ENCODE measurements around the gene TEKT1. TPM values are rescaled to one million over a fixed set of nuclear protein-coding genes. Genes with fewer than 3 reads are reported as not detected.

The TEKT1 gene
- total RNA-seq, 1 experiment from 2014 or later, result not detected

DNA sequence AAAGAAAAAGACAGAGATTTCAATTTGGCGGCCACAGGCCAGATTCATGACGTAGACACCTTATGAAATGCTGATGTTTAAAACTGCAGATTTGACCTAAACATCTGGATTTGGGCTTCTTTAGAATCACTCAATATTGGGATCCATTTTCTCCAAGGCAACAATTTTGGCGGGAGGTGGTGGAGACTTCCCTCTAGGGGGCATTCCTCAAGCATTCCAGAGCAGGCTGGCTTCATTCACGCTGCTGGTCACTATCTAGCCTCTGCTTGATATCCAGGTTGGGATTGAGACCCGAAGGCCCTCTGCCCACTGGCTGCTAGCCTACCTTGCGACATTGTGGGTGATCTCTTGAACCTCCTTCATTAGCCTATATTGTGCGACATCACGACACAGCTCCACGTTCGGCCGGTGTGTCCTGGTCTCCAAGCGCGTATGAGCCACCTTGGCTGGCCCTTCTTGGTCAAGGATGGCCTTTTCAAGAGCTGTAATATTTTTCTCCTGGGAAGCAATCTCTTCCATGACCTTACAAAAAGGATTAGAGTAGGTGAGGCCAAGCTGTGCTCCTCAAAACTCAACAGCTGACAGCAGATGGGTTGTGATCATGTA, 31.0 kb downstream of the TEKT1 start:
- ChIA-PET POLR2A (no interaction called here), CTCF (interaction anchor here (0.7 kb wide), 1 partner anchor 51 kb away, joined by 8 read pairs; no protein-coding TSS in a partner anchor)
- H3K27ac ChIP-seq (ENCODE audit: low read length), result no peak overlapping the region
- in situ Hi-C loops (cut with HindIII; ENCODE audit: low pct_unique_long_range_greater_than_20kb, low sequenced_read_pairs) (no loop called here), intact Hi-C loops (cut with micrococcal nuclease; ENCODE audit: unreplicated experiment) (loop anchor here (1.0 kb wide), 1 partner anchor 134 kb away; no protein-coding TSS in a partner anchor)
- H3K36me3 ChIP-seq (ENCODE audit: control insufficient read depth, insufficient read depth, low read length), result no peaks in the 10 kb centered on the region
- no peaks in the 10 kb centered on the region for H3K27me3 ChIP-seq (ENCODE audit: control insufficient read depth, insufficient read depth, low read length)
- TF ChIP-seq, protein P1, sequence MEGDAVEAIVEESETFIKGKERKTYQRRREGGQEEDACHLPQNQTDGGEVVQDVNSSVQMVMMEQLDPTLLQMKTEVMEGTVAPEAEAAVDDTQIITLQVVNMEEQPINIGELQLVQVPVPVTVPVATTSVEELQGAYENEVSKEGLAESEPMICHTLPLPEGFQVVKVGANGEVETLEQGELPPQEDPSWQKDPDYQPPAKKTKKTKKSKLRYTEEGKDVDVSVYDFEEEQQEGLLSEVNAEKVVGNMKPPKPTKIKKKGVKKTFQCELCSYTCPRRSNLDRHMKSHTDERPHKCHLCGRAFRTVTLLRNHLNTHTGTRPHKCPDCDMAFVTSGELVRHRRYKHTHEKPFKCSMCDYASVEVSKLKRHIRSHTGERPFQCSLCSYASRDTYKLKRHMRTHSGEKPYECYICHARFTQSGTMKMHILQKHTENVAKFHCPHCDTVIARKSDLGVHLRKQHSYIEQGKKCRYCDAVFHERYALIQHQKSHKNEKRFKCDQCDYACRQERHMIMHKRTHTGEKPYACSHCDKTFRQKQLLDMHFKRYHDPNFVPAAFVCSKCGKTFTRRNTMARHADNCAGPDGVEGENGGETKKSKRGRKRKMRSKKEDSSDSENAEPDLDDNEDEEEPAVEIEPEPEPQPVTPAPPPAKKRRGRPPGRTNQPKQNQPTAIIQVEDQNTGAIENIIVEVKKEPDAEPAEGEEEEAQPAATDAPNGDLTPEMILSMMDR (IDR thresholded peaks at IDR 0.05), result peak; percentile 86
- TF ChIP-seq SIN3A (IDR thresholded peaks at IDR 0.05; ENCODE audit: borderline replicate concordance, insufficient read depth, low read depth, low read length), result no peak
- H3K4me3 ChIP-seq (ENCODE audit: low read depth in 2 of 2, low read length in 2 of 2), result no peak overlapping the region
- H3K4me1 ChIP-seq (ENCODE audit: control insufficient read depth, insufficient read depth, low read length), result no peaks in the 10 kb centered on the region
- ATAC-seq, result peak; percentile 77
- no peaks in the 10 kb centered on the region for H3K9me3 ChIP-seq (ENCODE audit: control insufficient read depth, insufficient read depth, low read depth, low read length)
- no peak for DNase-seq (ENCODE audit: low read depth, low spot score)
- BruUV-seq (replicated peaks), result no TSS peak

DNA sequence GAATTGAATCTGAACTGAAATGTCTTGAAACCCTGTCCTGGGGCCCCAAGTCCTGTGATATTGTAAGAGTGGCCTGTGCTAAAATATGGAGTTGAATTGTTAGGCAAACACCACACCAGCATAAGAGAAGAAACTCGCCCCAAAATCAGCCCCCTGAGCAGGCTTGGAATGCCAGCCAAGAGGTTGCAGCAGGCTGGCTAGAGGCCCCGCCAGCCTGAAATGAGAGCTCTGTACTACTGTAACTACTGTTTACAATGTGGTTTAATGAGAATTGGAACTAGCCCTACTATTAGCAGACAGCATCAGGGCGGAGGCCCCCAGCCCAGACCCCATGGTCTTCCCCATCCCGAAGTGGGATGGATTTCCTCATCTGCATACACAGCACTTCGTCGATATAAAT, 31.8 kb downstream of the TEKT1 start:
- ChIA-PET POLR2A (no interaction called here), CTCF (no interaction called here)
- Histone ChIP-seq H3K4me1 (ENCODE audit: control insufficient read depth, insufficient read depth, low read length) (no peaks in the 10 kb centered on the region), H3K9me3 (ENCODE audit: control insufficient read depth, insufficient read depth, low read depth, low read length) (no peaks in the 10 kb centered on the region), H3K4me3 (ENCODE audit: low read depth in 2 of 2, low read length in 2 of 2) (no peak overlapping the region), H3K27me3 (ENCODE audit: control insufficient read depth, insufficient read depth, low read length) (peaks cover 1% of the 10 kb centered on the region), H3K36me3 (ENCODE audit: control insufficient read depth, insufficient read depth, low read length) (no peaks in the 10 kb centered on the region), H3K27ac (ENCODE audit: low read length) (no peak overlapping the region)
- ATAC-seq, result no peak
- TF ChIP-seq, protein P1 (IDR thresholded peaks at IDR 0.05), result no peak
- TF ChIP-seq, protein P2, sequence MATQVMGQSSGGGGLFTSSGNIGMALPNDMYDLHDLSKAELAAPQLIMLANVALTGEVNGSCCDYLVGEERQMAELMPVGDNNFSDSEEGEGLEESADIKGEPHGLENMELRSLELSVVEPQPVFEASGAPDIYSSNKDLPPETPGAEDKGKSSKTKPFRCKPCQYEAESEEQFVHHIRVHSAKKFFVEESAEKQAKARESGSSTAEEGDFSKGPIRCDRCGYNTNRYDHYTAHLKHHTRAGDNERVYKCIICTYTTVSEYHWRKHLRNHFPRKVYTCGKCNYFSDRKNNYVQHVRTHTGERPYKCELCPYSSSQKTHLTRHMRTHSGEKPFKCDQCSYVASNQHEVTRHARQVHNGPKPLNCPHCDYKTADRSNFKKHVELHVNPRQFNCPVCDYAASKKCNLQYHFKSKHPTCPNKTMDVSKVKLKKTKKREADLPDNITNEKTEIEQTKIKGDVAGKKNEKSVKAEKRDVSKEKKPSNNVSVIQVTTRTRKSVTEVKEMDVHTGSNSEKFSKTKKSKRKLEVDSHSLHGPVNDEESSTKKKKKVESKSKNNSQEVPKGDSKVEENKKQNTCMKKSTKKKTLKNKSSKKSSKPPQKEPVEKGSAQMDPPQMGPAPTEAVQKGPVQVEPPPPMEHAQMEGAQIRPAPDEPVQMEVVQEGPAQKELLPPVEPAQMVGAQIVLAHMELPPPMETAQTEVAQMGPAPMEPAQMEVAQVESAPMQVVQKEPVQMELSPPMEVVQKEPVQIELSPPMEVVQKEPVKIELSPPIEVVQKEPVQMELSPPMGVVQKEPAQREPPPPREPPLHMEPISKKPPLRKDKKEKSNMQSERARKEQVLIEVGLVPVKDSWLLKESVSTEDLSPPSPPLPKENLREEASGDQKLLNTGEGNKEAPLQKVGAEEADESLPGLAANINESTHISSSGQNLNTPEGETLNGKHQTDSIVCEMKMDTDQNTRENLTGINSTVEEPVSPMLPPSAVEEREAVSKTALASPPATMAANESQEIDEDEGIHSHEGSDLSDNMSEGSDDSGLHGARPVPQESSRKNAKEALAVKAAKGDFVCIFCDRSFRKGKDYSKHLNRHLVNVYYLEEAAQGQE (IDR thresholded peaks at IDR 0.05; ENCODE audit: insufficient read depth in 1 of 2, low read depth in 2 of 2, low read length in 1 of 2), result no peak
- TF ChIP-seq POLR2AphosphoS5 (IDR thresholded peaks at IDR 0.05; ENCODE audit: low read depth, low read length) (no peak), TCF7L2 (IDR thresholded peaks at IDR 0.05; ENCODE audit: low read depth, low read length) (no peak), SIN3A (IDR thresholded peaks at IDR 0.05; ENCODE audit: borderline replicate concordance, insufficient read depth, low read depth, low read length) (no peak)
- DNase-seq (ENCODE audit: low read depth, low spot score), result no peak
- BruUV-seq (replicated peaks), result no TSS peak
- intact Hi-C loops (cut with micrococcal nuclease; ENCODE audit: unreplicated experiment) (loop anchor here (1.0 kb wide), 1 partner anchor 133 kb away; no protein-coding TSS in a partner anchor), in situ Hi-C loops (cut with HindIII; ENCODE audit: low pct_unique_long_range_greater_than_20kb, low sequenced_read_pairs) (no loop called here)
